Psoas muscle (tissue), 8 donors: Measurements from ENCODE around the gene APBB2. TPM values are rescaled to one million over a fixed set of nuclear protein-coding genes. Genes with fewer than 3 reads are reported as not detected.

Experiments
- ATAC-seq, 4 donors: fragments of 200-7000 bp; cut with Tn5 transposase; one replicate each; pipeline ENCODE4 v1.9.1; 2020; ENCODE audit warnings: moderate library complexity in 3 of 4, mild to moderate bottlenecking in 2 of 4
- DNase-seq, 2 donors: peaks; one replicate each; pipeline ENCODE4 v3.0.0-alpha.2; 2020
- H3K27ac ChIP-seq: fragments of 200-600 bp; one replicate; pipeline ENCODE4 v1.8.0; 2022
- H3K27me3 ChIP-seq, 3 donors: fragments of 200-600 bp in 1 of 3; one replicate each; pipeline versions ENCODE4 v1.6.1 to v1.8.0; 2013 to 2022; ENCODE audit warnings: low read length in 2 of 3, mild to moderate bottlenecking in 2 of 3, moderate library complexity in 1 of 3; ENCODE audit not compliant: insufficient read depth in 3 of 3
- H3K36me3 ChIP-seq, 2 donors: fragments of 200-600 bp in 1 of 2; one replicate each; pipeline versions ENCODE4 v1.6.1 to v1.8.0; 2013 to 2022; ENCODE audit warnings: low read depth in 1 of 2, mild to moderate bottlenecking in 1 of 2, moderate library complexity in 1 of 2; ENCODE audit not compliant: insufficient read depth in 1 of 2
- H3K4me1 ChIP-seq: fragments of 200-600 bp; one replicate; pipeline ENCODE4 v1.8.0; 2022
- H3K4me3 ChIP-seq: fragments of 200-600 bp; one replicate; pipeline ENCODE4 v1.8.0; 2022; ENCODE audit warnings: mild to moderate bottlenecking
- H3K9me3 ChIP-seq: fragments of 200-600 bp; one replicate; pipeline ENCODE4 v1.8.0; 2022
- WGBS, 3 donors: extraction: QIAGEN DNeasy Blood & Tissue Kit; methylation state at CpG; one replicate each; pipeline versions ENCODE4 v1.1.6 to v1.1.7; 2013; 5-methylcytosine and 5-hydroxymethylcytosine counted together
- intact Hi-C, 2 donors: fragments of 100-400 bp; cut with DNase I; formaldehyde crosslinking; loops; one replicate each; pipeline versions ENCODE4 v1.11.0 to v1.14.2; 2022
- polyA plus RNA-seq, 3 donors: library from polyadenylated mRNA; stranded (reverse); fragments of 200-250 nt; gene quantifications; one replicate each; pipeline ENCODE4 v1.2.3, GENCODE V29; 2013
- total RNA-seq, 4 donors: library from RNA; stranded (reverse); fragmentation: NEBNext Ultra II Directional in 2 of 4; extraction: Animal tissue kit (Norgen Biotek cat#: 25700) in 2 of 4; gene quantifications; one replicate each; pipeline versions ENCODE4 v1.2.1 to v1.2.4, GENCODE V29; 2021 to 2023
- TF ChIP-seq, protein P1 (sequence below): fragments of 200-600 bp; IDR thresholded peaks from one replicate; pipeline ENCODE4 v1.8.0; 2022; ENCODE audit warnings: antibody characterized with exemption
- donor health status: healthy with polysubstance abuse.
- donor health status: DM: no; HTN: no; CAD: no; lungs with moderate emphysema.
- donor health status: Bipolar disorder and iron deficiency.
- donor health status: healthy.
- donor health status: DM: yes; HTN: yes; CAD: no.
- donor health status: DM: no; HTN: no; CAD: no.
- donor health status: DM: no; HTN: no; CAD: no.
- donor health status: DM: yes; HTN: yes; CAD: no.

APBB2 gene
- total and polyA plus RNA-seq, 7 donors = 3.1 to 37.4 (median 11.3) TPM

DNA sequence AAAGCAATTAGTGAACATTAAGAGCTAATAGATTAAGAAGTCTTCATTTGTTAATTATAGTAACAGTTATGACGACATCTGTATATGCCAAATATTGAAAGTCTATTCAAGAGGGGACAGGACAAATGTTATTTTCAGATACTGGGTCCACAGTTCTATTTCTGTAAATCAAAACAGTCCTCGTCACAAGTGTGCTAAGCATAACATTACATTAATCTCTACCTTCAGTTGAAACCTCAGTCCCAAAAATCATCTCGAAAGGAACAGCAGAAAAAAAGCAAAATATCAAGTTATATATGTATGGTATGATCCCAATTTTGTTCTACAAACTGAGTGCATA, 70.3 kb downstream of the APBB2 start:
- ATAC-seq = peak in 2 of 4 donors; percentile 21 to 25
- H3K27me3 ChIP-seq = no peaks in the 10 kb centered on the region
- intact Hi-C loops = loop anchor here in 1 of 2 donors (5.0 kb wide), 1 partner anchor 68 kb away; the partner anchor contains the start of gene APBB2
- no peaks in the 10 kb centered on the region for H3K36me3 ChIP-seq
- DNase-seq = no peak
- 11 to 28% (median 18%) methylated on average over 3 of the region's 3 CpGs for WGBS, 3 donors
- TF ChIP-seq, protein P1, sequence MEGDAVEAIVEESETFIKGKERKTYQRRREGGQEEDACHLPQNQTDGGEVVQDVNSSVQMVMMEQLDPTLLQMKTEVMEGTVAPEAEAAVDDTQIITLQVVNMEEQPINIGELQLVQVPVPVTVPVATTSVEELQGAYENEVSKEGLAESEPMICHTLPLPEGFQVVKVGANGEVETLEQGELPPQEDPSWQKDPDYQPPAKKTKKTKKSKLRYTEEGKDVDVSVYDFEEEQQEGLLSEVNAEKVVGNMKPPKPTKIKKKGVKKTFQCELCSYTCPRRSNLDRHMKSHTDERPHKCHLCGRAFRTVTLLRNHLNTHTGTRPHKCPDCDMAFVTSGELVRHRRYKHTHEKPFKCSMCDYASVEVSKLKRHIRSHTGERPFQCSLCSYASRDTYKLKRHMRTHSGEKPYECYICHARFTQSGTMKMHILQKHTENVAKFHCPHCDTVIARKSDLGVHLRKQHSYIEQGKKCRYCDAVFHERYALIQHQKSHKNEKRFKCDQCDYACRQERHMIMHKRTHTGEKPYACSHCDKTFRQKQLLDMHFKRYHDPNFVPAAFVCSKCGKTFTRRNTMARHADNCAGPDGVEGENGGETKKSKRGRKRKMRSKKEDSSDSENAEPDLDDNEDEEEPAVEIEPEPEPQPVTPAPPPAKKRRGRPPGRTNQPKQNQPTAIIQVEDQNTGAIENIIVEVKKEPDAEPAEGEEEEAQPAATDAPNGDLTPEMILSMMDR = no peak
- no peaks in the 10 kb centered on the region for H3K9me3 ChIP-seq
- H3K27ac ChIP-seq = peak overlapping the region; percentile 54
- H3K4me3 ChIP-seq = peak overlapping the region; percentile 3
- peaks cover 37% of the 10 kb centered on the region for H3K4me1 ChIP-seq

GRCh38 chr4:41143311-41144039, 70.9 kb downstream of the APBB2 start:
- DNase-seq = peak; percentile 49 to 59
- intact Hi-C loops = loop anchor here in 1 of 2 donors (5.0 kb wide), 1 partner anchor 69 kb away; the partner anchor contains the start of gene APBB2
- Histone ChIP-seq H3K27ac (peak overlapping the region; percentile 54), H3K9me3 (no peaks in the 10 kb centered on the region), H3K27me3 (no peaks in the 10 kb centered on the region), H3K4me3 (peak overlapping the region; percentile 3), H3K4me1 (peaks cover 37% of the 10 kb centered on the region), H3K36me3 (no peaks in the 10 kb centered on the region)
- ATAC-seq = peak; percentile 55 to 83 (median 74)
- TF ChIP-seq, protein P1 = no peak
- WGBS, 3 donors = 20 to 39% (median 25%) methylated on average over 6 of the region's 6 CpGs

DNA sequence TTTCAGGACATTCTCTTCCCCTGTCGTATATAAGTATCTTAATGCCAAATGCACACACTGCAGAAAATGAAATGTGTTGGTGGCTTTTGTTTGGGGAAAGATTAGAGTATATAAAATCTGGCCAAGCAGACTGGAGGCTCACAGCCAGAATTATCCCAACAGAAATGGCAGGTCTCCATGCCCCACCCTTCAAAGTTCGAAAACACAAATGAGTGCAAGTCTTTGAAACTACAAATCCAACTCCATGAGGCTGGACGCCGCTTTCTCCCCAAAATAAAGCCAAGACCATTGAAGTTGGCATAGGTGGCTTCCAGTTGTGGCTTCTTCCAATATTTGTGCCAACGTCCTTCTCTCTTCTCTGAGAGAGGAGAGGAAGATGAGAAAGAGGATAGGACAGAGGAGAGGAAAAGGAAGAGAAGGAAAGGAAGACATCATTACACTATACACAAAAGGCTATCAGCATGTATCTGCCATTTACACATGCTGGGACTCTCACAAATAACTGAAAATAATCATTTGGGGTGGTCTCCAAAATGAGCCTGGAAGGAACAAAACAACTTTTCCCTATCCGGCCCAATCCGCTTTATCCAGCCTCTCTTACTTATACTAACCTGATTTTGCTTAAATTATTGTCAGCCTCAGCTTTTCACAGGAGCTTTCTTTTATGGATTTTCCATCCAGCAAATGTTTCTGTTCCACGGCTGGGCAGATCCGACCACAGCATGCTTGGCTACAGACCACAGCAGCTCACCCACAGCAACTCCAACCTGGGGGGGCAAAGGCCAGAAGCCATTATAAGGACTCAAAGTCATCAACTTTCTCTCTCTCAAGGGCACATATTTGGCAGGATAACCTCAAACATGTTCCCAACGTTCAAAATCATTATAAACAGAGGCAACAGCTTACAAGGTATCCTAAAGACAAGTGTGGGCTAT, 71.7 kb downstream of the APBB2 start:
- Histone ChIP-seq H3K27ac (peak overlapping the region; percentile 54), H3K27me3 (no peaks in the 10 kb centered on the region), H3K36me3 (no peaks in the 10 kb centered on the region), H3K9me3 (no peaks in the 10 kb centered on the region), H3K4me1 (peaks cover 37% of the 10 kb centered on the region), H3K4me3 (no peak overlapping the region)
- TF ChIP-seq, protein P1 = no peak
- DNase-seq = peak; percentile 39 to 63
- intact Hi-C loops = loop anchor here in 1 of 2 donors (5.0 kb wide), 1 partner anchor 70 kb away; the partner anchor contains the start of gene APBB2
- 31 to 46% (median 35%) methylated on average over 10 of the region's 10 CpGs for WGBS, 3 donors
- ATAC-seq = peak in 3 of 4 donors; percentile 46 to 52 (median 52)

- intact Hi-C loops = loop anchor here in 1 of 2 donors (5.0 kb wide), 1 partner anchor 70 kb away; the partner anchor contains the start of gene APBB2
- no peaks in the 10 kb centered on the region for H3K27me3 ChIP-seq
- H3K36me3 ChIP-seq = no peaks in the 10 kb centered on the region
- H3K27ac ChIP-seq = peak overlapping the region; percentile 54
- H3K4me3 ChIP-seq = no peak overlapping the region
- DNase-seq (no peak), ATAC-seq (peak in 3 of 4 donors; percentile 28 to 36 (median 35))
- H3K4me1 ChIP-seq = peaks cover 35% of the 10 kb centered on the region
- TF ChIP-seq, protein P1 = no peak
- H3K9me3 ChIP-seq = no peaks in the 10 kb centered on the region
- 38 to 56% (median 42%) methylated on average over 1 of the region's 1 CpG for WGBS, 3 donors
Observed at GRCh38 chr4:41141900-41142299, 72.4 kb downstream of the APBB2 start.
